HG03135 (cell line): Measurements from ENCODE around the gene IL1B.

ENCODE experiments used
- ATAC-seq: cut with Tn5 transposase; IDR thresholded peaks from one replicate; pipeline ENCODE4 v1.9.1; 2021; ENCODE audit warnings: mild to moderate bottlenecking, moderate library complexity; ENCODE audit not compliant: unreplicated experiment

Gene IL1B

DNA sequence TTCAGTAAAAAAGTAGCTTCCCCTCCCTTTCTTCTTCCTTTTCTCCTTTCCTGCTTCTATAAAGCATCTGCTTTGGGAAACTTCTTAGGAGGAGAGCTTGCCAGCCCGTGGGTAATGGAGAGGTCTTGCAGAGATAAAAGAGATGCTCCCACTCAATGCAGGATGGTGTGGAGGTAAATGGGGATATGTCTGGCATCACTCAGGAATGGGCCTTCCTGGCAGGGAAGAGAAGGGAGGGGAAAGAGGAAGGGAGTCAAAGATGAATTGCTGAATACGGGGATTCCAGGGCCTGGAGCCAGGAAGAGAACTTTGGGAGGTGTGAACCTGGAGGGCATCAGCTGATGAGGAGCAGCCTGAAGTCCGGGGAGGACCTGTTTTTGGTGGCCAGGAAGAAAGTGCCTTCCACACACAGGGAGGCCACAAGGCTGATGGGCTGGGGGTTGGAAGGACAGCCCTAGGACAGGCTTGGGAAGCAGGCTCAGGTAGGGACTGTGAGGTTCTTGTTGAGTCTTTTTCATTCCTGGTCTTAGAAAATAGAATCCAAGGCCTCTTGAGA is 25.2 kb downstream of the IL1B start:
- no peak for ATAC-seq

- ATAC-seq, result no peak
Observed at GRCh38 chr2:112809112-112809511, 27.5 kb downstream of the IL1B start.

- no peak for ATAC-seq
Observed at GRCh38 chr2:112807233-112807807, 29.3 kb downstream of the IL1B start.

DNA sequence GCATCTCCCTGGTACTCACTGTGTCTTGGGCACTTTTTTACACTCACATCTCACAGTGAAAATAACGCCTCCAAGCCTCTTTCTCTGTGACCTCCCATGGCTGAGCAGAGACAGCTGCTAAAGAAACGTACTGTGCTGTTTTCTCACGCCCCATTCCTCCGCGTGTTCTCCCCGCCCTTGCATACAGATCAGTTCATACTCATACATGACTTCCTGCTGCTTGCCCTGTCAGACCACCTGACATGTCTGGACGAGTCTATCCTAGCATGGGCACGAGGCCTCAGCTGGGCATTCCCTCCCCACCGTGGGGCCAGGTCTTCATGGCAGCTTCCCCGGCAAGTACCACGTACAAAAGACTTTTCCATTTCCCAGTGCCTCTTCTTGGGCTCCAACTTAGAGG is 31.0 kb downstream of the IL1B start:
- ATAC-seq, result no peak

GRCh38 chr2:112803691-112804521 is 32.7 kb downstream of the IL1B start:
- no peak for ATAC-seq

DNA sequence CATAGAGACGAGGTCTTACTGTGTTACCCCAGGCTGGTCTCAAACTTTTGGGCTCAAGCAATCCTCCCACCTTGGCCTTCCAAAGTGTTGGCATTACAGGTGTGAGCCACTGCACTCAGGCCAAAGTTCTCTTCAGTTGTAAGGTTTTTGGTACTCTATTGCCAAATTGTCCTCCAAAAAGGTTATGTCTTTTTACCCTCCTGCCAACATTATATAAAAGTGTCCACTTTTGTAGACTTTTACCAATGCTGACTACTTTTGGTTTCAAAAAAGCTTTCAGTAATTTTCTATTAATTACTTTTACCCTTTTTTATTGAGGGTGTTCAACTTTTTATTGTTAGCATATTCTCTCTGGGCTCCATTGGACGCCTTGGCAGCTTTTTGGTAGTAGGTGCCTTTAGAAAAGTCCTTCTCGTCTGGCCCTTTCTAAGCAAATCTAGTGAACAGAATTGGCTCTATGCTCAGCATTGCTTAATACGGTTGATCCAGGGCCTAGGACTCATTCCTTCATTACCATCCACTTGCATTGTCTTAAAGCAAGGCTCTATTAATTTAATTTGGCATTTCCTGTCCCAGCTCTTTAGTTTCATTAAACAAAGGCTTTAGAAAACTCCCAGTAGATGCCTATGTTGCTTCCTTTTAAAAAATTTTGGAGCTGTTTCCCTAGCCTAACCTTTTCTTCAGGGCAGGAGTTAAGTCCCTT is 35.5 kb downstream of the IL1B start:
- no peak for ATAC-seq

DNA sequence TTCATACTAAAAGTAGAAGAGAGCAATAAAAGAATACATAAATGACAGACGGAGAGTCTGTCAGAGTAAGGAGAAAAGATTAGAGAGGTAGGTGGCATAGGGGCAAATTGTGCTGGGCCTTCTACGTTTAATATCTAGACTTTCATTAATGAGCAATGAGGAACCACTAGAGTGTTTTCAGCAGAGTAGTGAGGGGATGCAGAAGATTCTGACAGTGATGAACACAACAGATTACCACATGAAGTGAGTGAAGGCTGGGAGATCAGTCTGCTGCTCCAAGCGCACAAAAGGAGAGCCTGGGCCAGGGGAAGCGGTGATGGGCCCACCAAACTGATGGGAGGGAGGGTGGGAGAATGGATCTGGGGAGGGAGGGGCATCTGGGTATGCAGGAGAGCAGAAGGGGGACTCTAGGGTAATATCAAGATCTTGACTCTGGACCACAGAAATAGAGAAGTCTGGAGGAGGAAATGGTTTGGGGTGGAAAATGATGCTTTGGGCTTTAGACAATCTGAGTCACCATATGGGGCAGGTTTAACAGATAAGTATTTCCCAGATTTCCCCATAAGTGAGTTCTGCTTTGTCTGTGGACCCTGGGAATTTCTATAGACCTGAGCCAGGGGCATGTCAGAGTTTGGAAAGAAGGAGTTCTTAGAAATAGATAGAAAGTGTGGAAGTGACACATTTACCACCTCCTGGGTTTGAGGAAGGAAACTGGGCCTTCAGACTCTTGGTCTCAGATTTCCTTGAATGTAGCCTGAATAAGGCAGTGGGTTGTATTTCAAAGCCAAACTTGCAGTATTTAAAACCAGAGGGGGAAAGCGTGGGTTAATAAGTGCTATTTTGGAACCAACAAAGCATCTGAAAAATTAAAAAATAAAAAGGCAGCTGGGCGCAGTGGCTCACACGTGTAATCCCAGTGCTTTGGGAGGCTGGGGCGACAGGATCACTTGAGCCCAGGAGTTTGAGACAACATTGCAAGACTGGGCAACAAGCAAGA is 37.3 kb downstream of the IL1B start:
- ATAC-seq, result no peak

- ATAC-seq, result no peak
Observed at GRCh38 chr2:112796486-112796885, 40.1 kb downstream of the IL1B start.

GRCh38 chr2:112795774-112796173 is 40.8 kb downstream of the IL1B start:
- no peak for ATAC-seq

GRCh38 chr2:112794841-112795240 is 41.7 kb downstream of the IL1B start:
- no peak for ATAC-seq

DNA sequence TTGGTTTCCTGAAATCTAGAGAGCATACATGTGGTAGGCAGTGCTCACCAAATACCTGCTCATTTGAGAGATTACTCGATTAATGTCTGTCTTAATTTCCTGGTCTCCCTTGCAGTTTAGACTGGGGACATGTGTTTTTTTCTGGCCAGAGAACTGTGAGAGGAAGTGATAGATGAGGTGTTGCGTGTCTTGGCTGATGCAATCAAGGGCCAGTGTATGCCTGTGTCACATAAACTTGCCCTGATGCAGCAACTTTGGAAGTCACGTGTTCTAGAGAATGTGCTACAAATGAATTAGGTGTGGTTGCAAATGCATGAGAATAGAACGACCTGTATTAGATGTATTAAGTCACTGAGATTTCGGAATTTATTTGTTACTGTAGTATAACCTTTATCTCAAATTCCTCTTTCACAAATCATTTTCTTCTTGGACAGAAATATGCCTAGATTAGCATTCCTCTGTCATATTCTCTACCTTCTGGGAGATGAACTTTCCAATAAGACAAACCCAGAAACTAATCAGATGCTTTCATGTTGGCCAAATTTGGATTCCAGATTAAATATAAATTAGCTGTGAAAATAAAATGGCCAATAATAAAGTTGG is 42.3 kb downstream of the IL1B start:
- no peak for ATAC-seq

DNA sequence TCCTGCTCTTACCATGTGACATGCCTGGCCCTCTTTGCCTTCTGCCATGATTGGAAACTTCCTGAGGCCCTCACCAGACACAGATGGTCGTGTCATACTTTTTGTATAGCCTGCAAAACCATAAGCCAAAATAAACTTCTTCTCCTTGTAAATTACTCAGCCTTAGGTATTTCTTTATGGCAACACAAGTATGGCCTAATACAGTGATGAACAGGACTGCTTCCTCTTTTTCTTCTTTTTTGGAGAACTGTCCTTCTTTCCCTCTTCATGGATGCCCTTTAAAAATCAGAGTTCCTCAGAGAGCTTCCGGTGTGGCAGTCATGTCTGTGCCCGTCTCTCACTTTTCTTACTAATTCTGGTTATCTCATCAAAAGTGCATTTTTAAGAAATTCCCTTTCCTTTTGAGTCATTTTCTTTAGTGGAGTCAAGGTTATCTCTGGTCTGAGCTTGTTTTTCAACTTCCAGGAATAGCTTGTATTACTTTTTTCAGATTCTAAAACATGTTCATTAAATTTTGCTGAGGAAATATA is 43.1 kb downstream of the IL1B start:
- no peak for ATAC-seq

DNA sequence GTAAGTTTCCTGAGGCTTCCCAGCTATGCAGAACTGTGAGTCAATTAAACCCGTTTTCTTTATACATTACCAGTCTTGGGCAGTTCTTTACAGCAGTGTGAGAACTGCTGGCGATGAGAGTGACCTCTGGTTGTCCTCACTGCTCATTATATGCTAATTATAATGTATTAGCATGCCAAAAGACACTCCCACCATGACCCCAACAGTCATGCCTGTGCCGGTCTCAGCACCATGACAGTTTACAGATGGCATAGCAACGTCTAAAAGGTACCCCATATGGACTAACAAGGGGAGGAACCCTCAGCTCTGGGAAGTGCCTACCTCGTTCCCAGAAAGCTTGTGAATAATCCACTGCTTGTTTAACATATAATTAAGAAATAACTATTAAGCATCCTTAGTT is 44.2 kb downstream of the IL1B start:
- ATAC-seq, result no peak

- no peak for ATAC-seq
Observed at GRCh38 chr2:112791693-112792230, 44.8 kb downstream of the IL1B start.

DNA sequence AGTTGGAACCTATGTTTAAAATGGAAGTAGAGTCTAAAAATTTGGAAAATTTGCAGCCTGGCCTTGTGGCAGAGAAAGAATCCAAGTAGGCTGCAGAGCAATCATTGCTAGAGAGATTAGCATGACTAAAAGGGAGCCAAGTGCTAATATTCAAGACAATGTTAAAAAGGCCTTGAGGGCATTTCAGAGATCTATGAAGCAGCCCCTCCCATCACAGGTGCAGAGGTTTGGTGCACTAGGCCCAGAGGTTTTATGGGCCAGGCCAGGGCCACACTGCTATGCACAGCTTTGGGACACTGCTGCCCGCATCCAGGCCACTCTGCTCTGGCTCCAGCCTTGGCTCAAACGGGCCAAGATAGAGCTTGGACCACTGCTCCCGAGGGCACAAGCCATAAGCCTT is 45.6 kb downstream of the IL1B start:
- ATAC-seq, result no peak

DNA sequence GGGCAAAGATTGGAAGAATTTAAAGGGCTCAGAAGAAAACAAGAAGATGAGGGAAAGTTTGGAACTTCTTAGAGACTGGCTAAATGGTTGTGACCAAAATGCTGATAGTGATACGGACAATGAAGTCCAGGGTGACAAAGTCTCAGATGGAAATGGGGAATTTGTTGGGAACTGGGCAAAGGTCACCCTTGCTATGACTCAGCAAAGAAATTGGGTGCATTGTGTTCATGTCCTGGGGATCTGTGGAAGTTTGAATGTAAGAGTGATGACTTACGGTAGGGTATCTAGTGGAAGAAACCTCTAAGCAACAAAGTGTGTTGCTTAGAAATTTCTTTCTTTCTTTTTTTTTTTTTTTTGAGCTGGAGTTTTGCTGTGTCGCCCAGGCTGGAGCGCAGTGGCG is 46.3 kb downstream of the IL1B start:
- no peak for ATAC-seq

DNA sequence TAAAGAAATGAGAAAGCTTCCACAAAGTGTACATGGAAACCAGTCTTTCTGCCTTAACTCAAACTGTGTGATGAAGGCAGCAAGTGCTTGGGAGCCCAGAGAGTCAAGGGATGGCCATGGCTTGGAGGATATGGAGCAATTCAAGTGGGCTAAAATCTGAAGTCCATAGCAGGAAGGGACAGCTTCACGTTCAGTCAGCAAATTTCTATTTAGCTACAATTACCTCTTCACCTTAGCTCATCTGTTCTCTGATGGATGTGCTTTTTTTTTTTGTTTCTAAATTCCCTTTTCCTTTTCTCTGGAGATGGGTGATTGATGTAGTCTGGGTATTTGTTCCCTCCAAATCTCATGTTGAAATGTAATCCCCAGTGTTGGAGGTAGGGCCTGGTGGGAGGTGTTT is 47.4 kb downstream of the IL1B start:
- ATAC-seq, result no peak

GRCh38 chr2:112788653-112789052 is 47.9 kb downstream of the IL1B start:
- ATAC-seq, result no peak

GRCh38 chr2:112787729-112788393 is 48.7 kb downstream of the IL1B start:
- no peak for ATAC-seq
